Heart right ventricle (tissue), 16 donors: ENCODE results near the gene AK2. TPM values are rescaled to one million over a fixed set of nuclear protein-coding genes. Genes with fewer than 3 reads are reported as not detected.
A peak's percentile ranks its signal among the peaks of the same experiment; 100 is the strongest.

Source experiments
- ATAC-seq, 8 donors: fragments of 200-7000 bp; cut with Tn5 transposase; one replicate each; pipeline ENCODE4 v1.9.1; 2020; ENCODE audit warnings: mild to moderate bottlenecking in 8 of 8, moderate library complexity in 8 of 8, moderate number of reproducible peaks in 1 of 8
- DNase-seq, 2 donors: peaks; one replicate each; pipeline ENCODE4 v3.0.0-alpha.2; 2020
- H3K27ac ChIP-seq, 10 donors: fragments of 200-600 bp; sonication (generic) in 2 of 10; one replicate each; pipeline versions ENCODE4 v1.5.0 to v1.8.0; 2020 to 2022; ENCODE audit warnings: mild to moderate bottlenecking in 3 of 10
- H3K27me3 ChIP-seq, 7 donors: fragments of 200-600 bp; one replicate each; pipeline ENCODE4 v1.8.0; 2021 to 2022; ENCODE audit warnings: mild to moderate bottlenecking in 2 of 7
- H3K36me3 ChIP-seq, 9 donors: fragments of 200-600 bp; sonication (generic) in 1 of 9; one replicate each; pipeline versions ENCODE4 v1.5.0 to v1.8.0; 2020 to 2022; ENCODE audit warnings: mild to moderate bottlenecking in 2 of 9
- H3K4me1 ChIP-seq, 9 donors: fragments of 200-600 bp; sonication (generic) in 1 of 9; one replicate each; pipeline versions ENCODE4 v1.5.0 to v1.8.0; 2020 to 2022; ENCODE audit warnings: mild to moderate bottlenecking in 4 of 9
- H3K4me3 ChIP-seq, 10 donors: fragments of 200-600 bp; sonication (generic) in 2 of 10; one replicate each; pipeline versions ENCODE4 v1.5.0 to v1.8.0; 2020 to 2022; ENCODE audit warnings: mild to moderate bottlenecking in 7 of 10, moderate library complexity in 2 of 10
- H3K9me3 ChIP-seq, 11 donors: fragments of 200-600 bp in 10 of 11; sonication (generic) in 2 of 11; one replicate each; pipeline versions ENCODE4 v1.5.0 to v1.8.0; 2013 to 2022; ENCODE audit warnings: mild to moderate bottlenecking in 2 of 11, control low read depth in 1 of 11, moderate library complexity in 1 of 11
- CTCF ChIP-seq, 9 donors: fragments of 200-600 bp; sonication (generic) in 2 of 9; IDR thresholded peaks; one replicate each; pipeline versions ENCODE4 v1.5.0 to v1.8.0; 2021 to 2022; ENCODE audit warnings: antibody characterized with exemption in 9 of 9, mild to moderate bottlenecking in 5 of 9, moderate library complexity in 1 of 9
- WGBS, 2 donors: extraction: QIAGEN DNeasy Blood & Tissue Kit; methylation state at CpG; one replicate each; pipeline ENCODE4 v1.1.7; 2013; ENCODE audit warnings: inconsistent platforms in 1 of 2; 5-methylcytosine and 5-hydroxymethylcytosine counted together
- intact Hi-C, 10 donors: fragments of 100-400 bp; cut with DNase I; formaldehyde crosslinking; loops; one replicate each; pipeline versions ENCODE4 v1.11.1 to v1.14.2; 2022
- polyA plus RNA-seq, 2 donors: library from polyadenylated mRNA; stranded (reverse); fragments of 200-250 nt; gene quantifications; one replicate each; pipeline ENCODE4 v1.2.3, GENCODE V29; 2013
- total RNA-seq, 10 donors: library from RNA; stranded (reverse); fragmentation: NEBNext Ultra II Directional in 3 of 10; extraction: Animal tissue kit (Norgen Biotek cat#: 25700) in 3 of 10; gene quantifications; one replicate each; pipeline versions ENCODE4 v1.2.1 to v1.2.4, GENCODE V29; 2021 to 2023
- donor health status: Arrhythmogenic right ventricular cardiomyopathy.
- donor health status: ischemic (EF 13 %, LVEDD 7.1; RV severe dilation, severe dysfunction).
- donor health status: healthy with polysubstance abuse.
- donor health status: DM: no; HTN: yes; CAD: no.
- donor health status: DM: no; HTN: no; CAD: no.
- donor health status: ischemic (EF 25% LVEDD 6.9; RV normal size, moderate dysfunction).
- donor health status: ischemic (EF 25% LVEDD 5.7; RV mildly dilated, moderate dysfunction).
- donor health status: healthy.
- donor health status: DM: yes; HTN: yes; CAD: no.
- donor health status: Ischemic cardiomyopathy.
- donor health status: ischemic (EF 35%, LVEDD 5.7; RV mildly dilated, moderate dysfunction).
- donor health status: nonischemic (EF 11% LVEDD 7.7; RV severe dilation, severe dysfunction).
- donor health status: DM: yes; HTN: yes; CAD: no.
- donor health status: PGD.
- donor health status: ischemic (EF 29% LVEDD 5.4; RV normal size, mild dysfunction).
- donor health status: nonischemic (EF 23%, LVEDD 6.1; RV moderate dilation, normal function).

The AK2 gene
- total and polyA plus RNA-seq, 12 donors: 93.3 to 305 (median 118) TPM

GRCh38 chr1:32992489-32993323 lies 44.0 kb downstream of the AK2 start:
- intact Hi-C loops: no loop called here
- Histone ChIP-seq H3K27me3 (no peaks in the 10 kb centered on the region), H3K27ac (peak overlapping the region in 9 of 10 donors; percentile 37 to 90 (median 53)), H3K9me3 (no peaks in the 10 kb centered on the region), H3K4me1 (peaks cover 12 to 91% (median 59%) of the 10 kb centered on the region in 9 donors), H3K4me3 (no peak overlapping the region), H3K36me3 (no peaks in the 10 kb centered on the region)
- peak; percentile 68 to 74 for DNase-seq
- TF ChIP-seq CTCF (IDR thresholded peaks at IDR 0.05): no peak
- peak; percentile 54 to 82 (median 76) for ATAC-seq
- 65 to 66% methylated on average over 7 of the region's 7 CpGs for WGBS, 2 donors

GRCh38 chr1:32991819-32992488 lies 44.7 kb downstream of the AK2 start:
- peaks cover 12 to 87% (median 51%) of the 10 kb centered on the region in 9 donors for H3K4me1 ChIP-seq

GRCh38 chr1:32991386-32991785 lies 45.3 kb downstream of the AK2 start:
- H3K27me3 ChIP-seq: no peaks in the 10 kb centered on the region
- 90 to 98% methylated on average over 5 of the region's 5 CpGs for WGBS, 2 donors
- no peaks in the 10 kb centered on the region for H3K9me3 ChIP-seq
- peaks cover 12 to 88% (median 49%) of the 10 kb centered on the region in 9 donors for H3K4me1 ChIP-seq
- no peak for TF ChIP-seq CTCF (IDR thresholded peaks at IDR 0.05)
- ATAC-seq (no peak), DNase-seq (no peak)
- intact Hi-C loops: no loop called here
- no peaks in the 10 kb centered on the region for H3K36me3 ChIP-seq
- H3K4me3 ChIP-seq: no peak overlapping the region
- peak overlapping the region in 7 of 10 donors; percentile 23 to 90 (median 53) for H3K27ac ChIP-seq

More at GRCh38 chr1:32991819-32992488, 44.7 kb downstream of the AK2 start:
- Histone ChIP-seq H3K27ac (peak overlapping the region in 9 of 10 donors; percentile 23 to 90 (median 53)), H3K27me3 (no peaks in the 10 kb centered on the region), H3K9me3 (no peaks in the 10 kb centered on the region), H3K4me3 (no peak overlapping the region), H3K36me3 (no peaks in the 10 kb centered on the region)
- intact Hi-C loops: no loop called here
- no peak for TF ChIP-seq CTCF (IDR thresholded peaks at IDR 0.05)
- DNase-seq (no peak), ATAC-seq (no peak)
- 82 to 85% methylated on average over 9 of the region's 9 CpGs for WGBS, 2 donors

GRCh38 chr1:32990887-32991286 lies 45.8 kb downstream of the AK2 start:
- Histone ChIP-seq H3K36me3 (no peaks in the 10 kb centered on the region), H3K4me3 (no peak overlapping the region), H3K4me1 (peaks cover 12 to 88% (median 49%) of the 10 kb centered on the region in 9 donors), H3K27me3 (no peaks in the 10 kb centered on the region), H3K27ac (peak overlapping the region in 4 of 10 donors; percentile 25 to 90 (median 63)), H3K9me3 (no peaks in the 10 kb centered on the region)
- intact Hi-C loops: no loop called here
- DNase-seq: no peak
- TF ChIP-seq CTCF (IDR thresholded peaks at IDR 0.05): no peak
- WGBS, 2 donors: 94 to 96% methylated on average over 5 of the region's 5 CpGs
- ATAC-seq: no peak
